H4 (cell line): ENCODE measurements around the gene FEV. TPM values are rescaled to one million over a fixed set of nuclear protein-coding genes. Genes with fewer than 3 reads are reported as not detected.

Source experiments
- DNase-seq: peaks from one replicate; pipeline ENCODE4 v3.0.0-alpha.2; 2015; ENCODE audit warnings: low spot score
- total RNA-seq: library from RNA; depleted of rRNA; stranded (reverse); fragments of >200 nt; shearing (Covaris generic); gene quantifications from 2 replicates; pipeline ENCODE4 v1.2.3, GENCODE V29; 2014

The FEV gene
- total RNA-seq, 1 experiment from 2014 or later = not detected

DNA sequence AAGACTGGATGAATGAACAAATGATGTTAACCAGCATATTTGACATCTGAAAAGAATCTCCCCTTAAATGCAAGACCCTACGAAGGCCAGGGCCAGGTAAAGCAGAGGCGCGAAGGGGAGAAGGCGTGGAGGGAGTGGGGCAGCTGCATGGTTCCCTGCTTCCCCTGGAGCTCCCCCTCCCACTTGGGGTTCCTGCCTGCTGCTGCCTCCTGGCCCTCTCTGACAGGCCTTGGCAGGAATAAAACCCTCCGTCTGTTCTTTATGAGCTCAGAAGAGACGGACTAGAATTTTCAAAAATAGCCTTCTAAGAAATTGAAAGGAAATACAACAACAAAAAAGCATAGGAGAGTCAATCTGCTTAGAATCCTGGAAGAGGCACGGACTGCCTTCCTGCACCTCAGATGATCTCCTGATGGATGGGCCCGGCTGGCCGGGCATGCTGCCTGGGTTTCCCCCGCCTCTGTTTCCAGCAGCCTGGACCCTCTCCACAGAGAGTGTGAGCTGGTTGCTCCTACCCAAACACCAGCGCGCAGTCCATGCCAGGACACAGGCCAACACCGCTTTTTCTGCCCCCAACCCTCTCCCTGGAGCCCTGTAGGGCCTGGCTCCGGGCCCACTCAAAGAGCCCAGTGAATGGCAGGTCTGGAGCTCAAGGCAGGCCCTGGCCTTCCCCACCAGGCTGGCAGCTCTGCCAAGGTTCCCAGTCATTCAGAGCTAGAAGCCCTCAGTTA, 32.4 kb upstream of the FEV start:
- DNase-seq = no peak

GRCh38 chr2:219016721-219017120, 31.7 kb upstream of the FEV start:
- DNase-seq = no peak

DNA sequence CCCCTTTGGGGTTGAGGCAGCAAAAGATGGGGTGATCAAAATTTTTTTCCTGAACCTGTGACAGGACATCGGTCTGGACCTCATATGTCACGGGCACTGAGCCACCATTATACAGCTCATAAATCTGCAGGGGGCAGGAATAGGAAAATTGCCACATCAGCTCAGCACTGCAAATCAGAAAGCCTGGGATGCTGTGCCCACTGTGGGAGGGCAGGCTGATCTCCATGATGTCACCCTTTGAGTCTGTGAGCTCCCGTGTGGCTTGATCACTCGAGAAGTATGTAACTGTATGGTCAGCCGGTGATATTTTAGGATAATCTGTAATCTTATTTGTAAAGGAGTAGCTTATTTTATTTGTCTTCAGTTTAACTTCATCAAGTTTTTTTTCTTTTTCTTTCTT, 25.9 kb upstream of the FEV start:
- DNase-seq = no peak

GRCh38 chr2:219010162-219010756, 25.3 kb upstream of the FEV start:
- peak; percentile 40 for DNase-seq

DNA sequence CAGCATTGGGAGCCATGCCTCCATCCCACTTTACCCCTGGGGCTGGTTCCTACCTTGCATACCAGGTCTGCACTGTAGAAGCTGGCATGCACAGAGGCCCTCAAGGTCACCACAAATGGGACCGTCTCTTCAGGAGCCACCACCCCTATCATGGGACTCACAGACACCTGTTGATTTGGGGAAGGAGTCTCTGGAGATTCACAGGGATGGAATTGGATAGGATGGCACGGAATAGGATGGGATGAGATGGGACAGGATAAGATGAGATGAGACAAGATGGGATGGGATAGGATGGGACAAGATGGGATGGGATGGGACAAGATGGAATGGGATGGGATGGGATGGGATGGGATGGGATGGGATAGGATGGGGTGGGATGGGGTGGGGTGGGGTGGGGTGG, 24.3 kb upstream of the FEV start:
- no peak for DNase-seq

DNA sequence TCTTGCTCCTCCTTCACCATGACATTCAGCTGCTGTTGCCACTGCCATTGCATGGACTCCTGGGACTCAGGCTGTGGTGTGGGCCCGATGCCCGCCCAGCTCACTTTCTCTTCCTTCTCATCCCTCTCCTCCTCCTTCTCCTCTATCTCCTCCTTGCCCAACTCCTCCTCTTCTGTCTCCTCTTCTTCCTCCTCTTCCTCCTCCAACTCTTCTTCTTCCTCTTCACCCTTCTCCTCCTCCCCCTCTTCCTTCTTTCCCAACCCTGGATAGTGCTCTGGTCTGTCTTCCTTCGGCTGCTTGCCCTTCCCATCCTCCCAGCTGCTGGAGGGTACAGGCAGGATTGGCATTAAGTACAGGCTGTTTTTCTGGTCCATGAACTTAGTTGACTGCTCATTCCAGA, 19.0 kb upstream of the FEV start:
- DNase-seq = no peak

DNA sequence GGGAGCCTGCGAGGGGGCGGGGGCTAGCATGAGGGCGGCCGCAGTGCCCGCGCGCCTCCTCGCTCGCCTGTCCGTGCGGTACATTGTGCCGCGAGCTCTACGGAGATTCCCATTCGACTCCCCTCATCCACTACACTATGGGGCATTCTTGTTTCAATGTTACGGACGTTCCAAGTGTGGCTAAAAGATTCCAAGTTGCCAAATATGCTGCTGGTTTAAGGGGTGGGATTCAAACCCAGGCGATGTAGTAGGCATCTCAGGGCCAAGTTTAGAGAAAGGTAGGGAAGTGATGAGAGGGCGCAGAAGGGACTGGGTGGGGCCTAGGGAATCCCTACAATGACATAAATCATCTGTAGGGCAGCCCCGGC, 18.3 kb upstream of the FEV start:
- DNase-seq = no peak

- no peak for DNase-seq
Measured at GRCh38 chr2:219002395-219003266, 17.6 kb upstream of the FEV start.

GRCh38 chr2:219001577-219002394, 16.8 kb upstream of the FEV start:
- DNase-seq = no peak

- DNase-seq = no peak
Measured at GRCh38 chr2:219001100-219001576, 16.2 kb upstream of the FEV start.

- no peak for DNase-seq
Measured at GRCh38 chr2:219000569-219000960, 15.6 kb upstream of the FEV start.

DNA sequence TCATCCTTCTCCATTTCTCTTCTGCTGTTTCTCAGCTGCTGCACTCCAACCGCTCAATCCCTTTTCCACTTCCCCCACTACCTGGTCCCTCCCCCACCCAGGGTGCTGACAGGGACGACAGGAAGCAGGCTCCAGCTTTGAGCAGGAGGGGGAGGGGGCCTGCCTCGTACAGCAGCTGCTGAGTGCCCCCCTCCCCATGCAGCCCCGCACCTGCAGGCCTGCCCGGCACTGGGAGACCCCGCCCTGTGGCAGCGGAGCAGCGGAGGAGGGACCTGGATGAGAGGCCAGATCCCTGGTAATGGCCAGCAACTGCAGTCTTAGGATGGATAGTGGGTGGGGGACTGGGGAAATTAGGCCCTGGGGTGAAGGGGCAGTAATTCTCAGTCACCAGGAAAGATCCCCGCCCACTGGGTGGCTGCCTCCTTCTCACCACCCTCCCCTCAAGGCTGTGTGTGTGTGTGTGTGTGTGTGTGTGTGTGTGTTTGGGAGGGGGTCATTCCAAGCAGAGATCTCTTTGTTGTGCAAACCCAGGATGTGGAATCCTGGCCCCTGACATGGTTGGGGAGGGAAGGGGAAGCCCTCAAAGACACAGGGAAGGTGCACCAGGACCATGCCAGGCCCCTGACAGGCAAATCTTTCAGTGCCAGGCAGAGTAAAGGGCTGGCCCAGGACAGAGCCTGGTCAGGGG, 15.0 kb upstream of the FEV start:
- DNase-seq = no peak

DNA sequence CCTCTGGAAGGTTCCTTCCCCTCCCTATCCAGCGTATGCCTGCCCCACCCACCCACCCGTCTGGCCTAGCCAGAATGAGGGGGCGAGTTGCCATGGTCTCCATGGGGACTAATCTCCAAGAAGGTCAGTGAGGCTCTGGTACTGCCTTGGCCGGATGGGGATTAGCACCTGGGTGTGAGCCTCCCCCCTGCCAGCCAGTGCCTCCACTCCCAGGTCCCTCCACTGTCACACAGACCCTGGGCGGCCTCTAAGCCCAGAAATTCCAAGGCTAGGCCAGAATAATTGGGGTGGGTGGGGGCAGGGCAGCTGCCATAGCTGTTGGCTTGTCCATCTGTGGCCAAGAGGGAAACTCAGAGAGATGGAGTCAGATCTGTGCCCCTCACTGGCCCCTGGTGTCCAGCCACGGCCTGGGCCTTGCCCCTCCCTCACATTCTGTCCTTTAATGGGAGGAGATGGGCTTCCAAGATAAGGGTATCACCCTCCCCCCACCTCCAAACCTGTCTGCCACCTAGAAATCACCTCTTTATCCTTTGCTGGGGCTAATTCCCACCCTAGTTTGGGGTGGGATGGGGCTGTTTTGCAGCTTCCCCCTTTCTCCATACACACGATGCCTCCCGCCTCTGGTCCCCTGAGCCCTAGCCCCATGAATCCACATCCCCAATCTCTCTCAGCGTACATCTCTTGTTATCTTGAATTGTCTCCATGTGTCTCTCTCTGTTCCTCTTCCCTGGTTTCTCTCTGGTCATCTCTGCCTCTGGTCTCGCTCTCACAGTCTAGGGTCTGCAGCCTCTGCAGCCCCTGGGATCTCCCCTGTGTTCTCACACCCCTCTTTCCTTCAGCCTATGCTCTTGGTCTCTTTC, 14.3 kb upstream of the FEV start:
- no peak for DNase-seq

DNA sequence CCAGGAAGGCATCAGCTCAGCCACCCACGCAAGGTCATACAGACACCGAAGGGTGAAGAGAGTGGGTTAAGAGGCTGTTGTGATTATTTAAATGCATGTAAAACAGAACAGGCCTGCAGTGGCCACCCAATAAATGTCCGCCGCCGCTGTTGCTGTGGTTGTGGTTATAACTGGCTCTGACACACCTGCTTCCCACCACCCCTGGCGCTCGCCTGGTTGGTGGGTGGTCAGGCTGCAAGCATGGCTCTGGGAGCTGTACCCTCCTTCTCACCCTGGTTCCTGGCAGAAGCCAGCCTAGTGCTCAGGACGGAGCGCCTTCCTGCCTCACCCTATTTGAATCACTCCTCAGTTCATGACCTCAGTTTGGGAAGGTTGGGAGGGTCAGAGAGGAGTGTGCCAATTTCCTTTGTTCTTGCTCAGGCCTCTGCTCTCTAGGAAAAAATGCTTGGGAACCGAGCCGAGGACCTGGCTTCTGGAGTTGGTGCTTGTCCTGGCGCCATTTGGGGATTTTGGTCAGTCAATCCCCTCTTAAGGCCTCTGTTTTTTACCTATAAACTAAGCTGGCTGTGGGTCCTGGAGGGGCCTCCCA, 13.5 kb upstream of the FEV start:
- DNase-seq = no peak

DNA sequence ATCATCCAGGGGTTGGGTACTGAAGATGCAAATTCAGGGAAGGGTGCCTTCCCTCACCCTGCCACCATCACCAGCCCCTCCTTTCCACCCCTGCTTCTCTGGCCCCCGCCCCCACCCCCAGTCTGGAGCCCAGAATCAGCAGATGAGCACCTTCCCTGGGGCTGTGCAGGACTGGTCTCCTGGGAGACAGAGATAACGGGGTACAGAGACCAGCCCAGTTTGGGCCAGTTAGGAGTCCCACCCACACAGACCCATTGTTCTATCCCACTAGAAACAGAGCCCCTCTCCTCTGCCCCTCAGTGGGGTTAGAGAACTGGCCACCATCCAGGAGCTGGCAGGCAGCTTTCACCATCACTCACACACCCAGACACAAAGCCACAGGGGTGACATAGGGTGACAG, 12.7 kb upstream of the FEV start:
- no peak for DNase-seq

DNA sequence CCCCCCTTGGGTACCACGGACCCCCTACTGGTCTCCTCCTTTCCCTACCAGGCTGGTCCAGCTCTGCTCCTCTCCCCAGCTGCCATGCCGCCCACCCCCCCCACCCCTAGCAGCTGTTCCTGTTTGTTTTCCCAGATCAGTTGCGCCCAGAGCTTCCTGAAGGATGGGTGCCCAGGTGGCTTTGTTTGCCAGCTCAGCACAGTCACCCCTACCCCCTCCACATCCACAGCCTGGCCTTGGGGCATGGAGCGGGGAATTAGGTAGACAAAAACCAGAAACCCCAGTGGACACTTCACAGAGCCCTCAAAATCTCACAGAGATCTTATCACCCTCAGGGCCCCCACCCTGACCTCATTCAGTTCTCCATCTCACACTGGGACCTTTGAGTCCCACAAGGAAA, 12.0 kb upstream of the FEV start:
- DNase-seq = no peak

- DNase-seq = peak; percentile 84
Measured at GRCh38 chr2:218995972-218996711, 11.2 kb upstream of the FEV start.

DNA sequence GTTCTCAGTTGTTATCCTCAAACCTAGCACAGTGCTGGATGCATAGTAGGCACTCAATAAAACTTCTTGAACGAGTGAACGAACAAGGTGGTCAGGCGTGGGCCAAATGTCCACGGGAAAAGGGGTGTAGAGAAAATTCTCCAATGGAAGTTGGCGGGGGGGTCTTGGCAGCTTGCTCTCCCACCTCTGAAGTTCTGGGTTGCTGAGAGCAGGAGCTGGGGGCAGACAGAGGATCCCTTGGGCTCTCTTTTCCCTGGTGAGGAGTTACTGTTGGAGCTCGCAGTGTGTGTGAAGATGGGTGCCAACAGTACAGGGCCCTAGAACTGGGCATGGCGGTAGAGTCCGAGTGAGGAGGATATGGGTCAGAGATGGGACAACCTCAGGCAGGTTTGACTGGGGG, 10.6 kb upstream of the FEV start:
- DNase-seq = no peak
